K562 (cell line): ENCODE data around the gene VENTX. TPM values are rescaled to one million over a fixed set of nuclear protein-coding genes. Genes with fewer than 3 reads are reported as not detected.

Experiments
- ATAC-seq: fragments of 200-7000 bp; cut with Tn5 transposase; 3 replicates; pipeline ENCODE4 v1.9.1; 2020; ENCODE audit warnings: moderate library complexity
- BruUV-seq: library from RNA; stranded (reverse); fragments of 400-500 nt; replicated peaks from 2 replicates; lab custom pipeline; 2021; lab: Mats Ljungman, UMichigan
- CTCF ChIA-PET: fragments of 300-600 bp; formaldehyde crosslinking; extraction: SDS; loops from one replicate; lab custom pipeline; 2021; ENCODE audit warnings: low intra/inter-chr PET ratio; lab: Yijun Ruan, JAX
- POLR2A ChIA-PET: fragments of 300-600, 350-650 bp; sonication (Branson Sonifier 250); formaldehyde crosslinking; extraction: SDS; loops from one replicate; lab custom pipeline; 2021; ENCODE audit warnings: antibody characterized with exemption, inconsistent platforms; lab: Yijun Ruan, JAX
- DNase-seq, 4 experiments: peaks; one replicate each; pipeline versions ENCODE4 v3.0.0 to v3.0.0-alpha.2; 2011 to 2018; ENCODE audit warnings: low spot score in 3 of 4, mixed read lengths in 3 of 4; ENCODE audit errors: extremely low read depth in 1 of 4
- FAIRE-seq: peaks from 2 replicates; lab custom pipeline; 2011; peaks lifted over from hg19 to GRCh38; lab: Jason Lieb, UNC
- H2AFZ ChIP-seq: 2 replicates; pipeline ENCODE4 v1.6.0; 2011; ENCODE audit warnings: low read depth, low read length, control low read depth, inconsistent platforms
- H3K27ac ChIP-seq: fragments of 200-600 bp; 3 replicates; pipeline ENCODE4 v1.8.0; 2011; ENCODE audit warnings: low read depth, mild to moderate bottlenecking, control low read depth, inconsistent platforms, low read length, moderate library complexity, mixed read lengths; ENCODE audit errors: extremely low read depth
- H3K27me3 ChIP-seq, 2 experiments: fragments of 300-600 bp in 1 of 2; 2 replicates in 1 of 2; 3 replicates in 1 of 2; pipeline versions ENCODE4 v1.6.0 to v1.8.0; 2011; ENCODE audit warnings: inconsistent platforms in 2 of 2, low read length in 2 of 2, mild to moderate bottlenecking in 1 of 2, mixed read lengths in 1 of 2, moderate library complexity in 1 of 2; ENCODE audit not compliant: control insufficient read depth in 2 of 2, insufficient read depth in 2 of 2
- H3K36me3 ChIP-seq: fragments of 300-600 bp; 3 replicates; pipeline ENCODE4 v1.8.0; 2011; ENCODE audit warnings: mild to moderate bottlenecking, low read length, inconsistent platforms; ENCODE audit not compliant: control insufficient read depth, insufficient read depth
- H3K4me1 ChIP-seq, 2 experiments: fragments of 200-600 bp in 1 of 2; replicated peaks in 1 of 2; 2 replicates in 1 of 2; 3 replicates in 1 of 2; pipeline versions ENCODE4 v1.5.1 to v1.8.0; 2011; ENCODE audit warnings: inconsistent platforms in 2 of 2, low read length in 2 of 2, mild to moderate bottlenecking in 1 of 2, mixed read lengths in 1 of 2, moderate library complexity in 1 of 2; ENCODE audit not compliant: control insufficient read depth in 2 of 2, insufficient read depth in 2 of 2
- H3K4me2 ChIP-seq: 2 replicates; pipeline ENCODE4 v1.6.1; 2011; ENCODE audit warnings: low read length, control low read depth, inconsistent platforms, mixed read lengths; ENCODE audit not compliant: insufficient read depth
- H3K4me3 ChIP-seq: fragments of 200-600 bp; sonication (generic), shearing (Covaris generic); 2 replicates; pipeline ENCODE4 v1.5.1; 2016; ENCODE audit warnings: control low read depth, inconsistent platforms
- H3K79me2 ChIP-seq: fragments of 200-600 bp; 3 replicates; pipeline ENCODE4 v1.8.0; 2011; ENCODE audit warnings: low read length, inconsistent platforms; ENCODE audit not compliant: control insufficient read depth, insufficient read depth
- H3K9ac ChIP-seq, 2 experiments: 2 replicates each; pipeline versions ENCODE4 v1.6.0 to v1.6.1; 2011; ENCODE audit warnings: low read depth in 2 of 2, low read length in 2 of 2, control low read depth in 1 of 2, inconsistent platforms in 1 of 2, mild to moderate bottlenecking in 1 of 2, mixed read lengths in 1 of 2; ENCODE audit not compliant: insufficient read depth in 1 of 2
- H3K9me1 ChIP-seq: one replicate; pipeline ENCODE4 v1.6.0; 2011; ENCODE audit warnings: inconsistent platforms, mild to moderate bottlenecking, low read length, moderate library complexity; ENCODE audit not compliant: control insufficient read depth, insufficient read depth
- H3K9me3 ChIP-seq: replicated peaks from 2 replicates; pipeline ENCODE4 v1.5.1; 2011; ENCODE audit warnings: low read depth, low read length, inconsistent platforms; ENCODE audit not compliant: control insufficient read depth, insufficient read depth
- H4K20me1 ChIP-seq: replicated peaks from 2 replicates; pipeline ENCODE4 v1.6.1; 2011; ENCODE audit warnings: low read length, inconsistent platforms, mixed read lengths; ENCODE audit not compliant: control insufficient read depth, insufficient read depth
- L3MBTL2 ChIP-seq: fragments of 450-650 bp; IDR thresholded peaks from 2 replicates; pipeline ENCODE4 v1.6.1; 2016; ENCODE audit warnings: mild to moderate bottlenecking, moderate library complexity
- MCM2 ChIP-seq: fragments of 450-650 bp; IDR thresholded peaks from 2 replicates; pipeline ENCODE4 v1.6.1; 2017; ENCODE audit warnings: low read depth, mild to moderate bottlenecking
- POLR2AphosphoS5 ChIP-seq: IDR thresholded peaks from 2 replicates; pipeline ENCODE4 v1.6.1; 2011; ENCODE audit warnings: mild to moderate bottlenecking, low read depth, low read length, moderate library complexity; ENCODE audit not compliant: control insufficient read depth, insufficient read depth
- RNF2 ChIP-seq: sonication (generic); IDR thresholded peaks from 2 replicates; pipeline ENCODE4 v1.6.1; 2016
- SMARCC2 ChIP-seq: fragments of 450-650 bp; IDR thresholded peaks from 2 replicates; pipeline ENCODE4 v1.6.1; 2017; ENCODE audit warnings: antibody characterized with exemption, moderate library complexity, mild to moderate bottlenecking, low read depth
- TAF15 ChIP-seq: fragments of 200-400 bp; formaldehyde crosslinking; IDR thresholded peaks from 2 replicates; pipeline ENCODE4 v1.6.1; 2017; ENCODE audit warnings: mild to moderate bottlenecking, low read depth, low read length, moderate library complexity
- ZNF133 ChIP-seq: fragments of 250-450 bp; sonication (Bioruptor Pico); IDR thresholded peaks from 2 replicates; pipeline ENCODE4 v1.4.0; 2020; ENCODE audit warnings: mild to moderate bottlenecking
- ZNF24 ChIP-seq: fragments of 450-650 bp; IDR thresholded peaks from 2 replicates; pipeline ENCODE4 v1.6.1; 2016
- ZNF75A ChIP-seq: fragments of 450-650 bp; formaldehyde crosslinking; IDR thresholded peaks from 2 replicates; pipeline ENCODE4 v1.4.0; 2020; ENCODE audit warnings: mild to moderate bottlenecking
- WGBS: fragments of 100-300 bp; shearing (Covaris generic); methylation state at CpG from one replicate; pipeline ENCODE4 v1.1.6; 2016; ENCODE audit warnings: low coverage, mixed read lengths; ENCODE audit not compliant: insufficient coverage; ENCODE audit errors: missing lambda C conversion rate; 5-methylcytosine and 5-hydroxymethylcytosine counted together
- in situ Hi-C: fragments of 300-500 bp; cut with MboI; formaldehyde crosslinking; loops from 4 replicates; pipeline ENCODE4 v1.15.0; 2018; ENCODE audit warnings: inconsistent platforms, mixed read lengths
- intact Hi-C: fragments of 100-400 bp; cut with micrococcal nuclease; formaldehyde crosslinking; loops from 2 replicates; pipeline ENCODE4 v1.14.2; 2022
- polyA plus RNA-seq, 8 experiments: library from polyadenylated mRNA; depleted of rRNA in 4 of 8; stranded (reverse) in 5 of 8; unstranded in 3 of 8; fragments of >200 nt; fragmentation: Nextera tagmentation in 2 of 8; fragmentation: Illumina TruSeq in 1 of 8; extraction: Ambion mirVana in 2 of 8; extraction: Trizol in 1 of 8; gene quantifications; 2 replicates each; pipeline versions ENCODE4 v1.2.1 to v1.2.3, GENCODE V29; 2011 to 2014; ENCODE audit warnings: inconsistent platforms in 1 of 8, missing spikeins in 1 of 8
- total RNA-seq, 7 experiments: library from RNA; depleted of rRNA in 6 of 7; stranded (reverse); fragments of >200 nt in 6 of 7; fragmentation: Illumina TruSeq in 2 of 7; extraction: Trizol in 2 of 7; gene quantifications; 2 replicates each; pipeline versions ENCODE4 v1.2.1 to v1.2.3, GENCODE V29; 2011 to 2021; ENCODE audit warnings: low replicate concordance in 1 of 7
- TF ChIP-seq, protein P1 (sequence below): fragments of 250-450 bp; sonication (Bioruptor Pico); IDR thresholded peaks from 2 replicates; pipeline ENCODE4 v1.5.0; 2020; ENCODE audit warnings: mild to moderate bottlenecking

The VENTX gene
- total and polyA plus RNA-seq, 9 of the 15 experiments (the other 6 are each of a cell fraction or from before 2014, with no cell fraction given): 0.07 to 0.70 (median 0.20) TPM; not detected in 1

GRCh38 chr10:133187906-133188681 lies 49.6 kb upstream of the VENTX start:
- Histone ChIP-seq H3K79me2 (no peaks in the 10 kb centered on the region), H3K4me1 (peaks cover 0 to 23% of the 10 kb centered on the region in 2 experiments; a peak in 2 of 5 replicates), H2AFZ (no peak overlapping the region), H3K9me1 (no peaks in the 10 kb centered on the region), H3K36me3 (no peaks in the 10 kb centered on the region), H3K4me3 (no peak overlapping the region), H3K27ac (no peak overlapping the region), H4K20me1 (peaks cover 3% of the 10 kb centered on the region; the same call in 1 of the 2 replicates), H3K9me3 (no peaks in the 10 kb centered on the region), H3K9ac (no peak overlapping the region), H3K27me3 (peaks cover 2 to 41% of the 10 kb centered on the region in 2 experiments; a peak in 4 of 5 replicates), H3K4me2 (no peak overlapping the region)
- in situ Hi-C loops: no loop called here
- ATAC-seq: no peak
- POLR2A ChIA-PET: no interaction called here
- DNase-seq: no peak
- intact Hi-C loops: no loop called here
- TF ChIP-seq ZNF133 (CRISPR knock-in tag): no peak
- TF ChIP-seq L3MBTL2: no peak
- no peak for FAIRE-seq
- no TSS peak for BruUV-seq
- WGBS: 3% methylated on average over 19 of the region's 38 CpGs
- CTCF ChIA-PET: no interaction called here

- ATAC-seq (no peak), DNase-seq (no peak), FAIRE-seq (no peak)
- Histone ChIP-seq H3K79me2 (no peaks in the 10 kb centered on the region), H2AFZ (no peak overlapping the region), H3K27me3 (peaks cover 5 to 41% of the 10 kb centered on the region in 2 experiments; a peak in 4 of 5 replicates), H3K9ac (no peak overlapping the region), H4K20me1 (peaks cover 3% of the 10 kb centered on the region; the same call in 1 of the 2 replicates), H3K9me1 (no peaks in the 10 kb centered on the region), H3K36me3 (no peaks in the 10 kb centered on the region), H3K27ac (no peak overlapping the region), H3K4me1 (peaks cover 0 to 23% of the 10 kb centered on the region in 2 experiments; a peak in 2 of 5 replicates), H3K9me3 (no peaks in the 10 kb centered on the region), H3K4me3 (no peak overlapping the region), H3K4me2 (no peak overlapping the region)
- in situ Hi-C loops (no loop called here), intact Hi-C loops (no loop called here)
- no TSS peak for BruUV-seq
- TF ChIP-seq ZNF24: no peak
- no peak for TF ChIP-seq TAF15
- TF ChIP-seq MCM2: no peak
- no peak for TF ChIP-seq POLR2AphosphoS5
- TF ChIP-seq RNF2: no peak
- TF ChIP-seq, protein P1, sequence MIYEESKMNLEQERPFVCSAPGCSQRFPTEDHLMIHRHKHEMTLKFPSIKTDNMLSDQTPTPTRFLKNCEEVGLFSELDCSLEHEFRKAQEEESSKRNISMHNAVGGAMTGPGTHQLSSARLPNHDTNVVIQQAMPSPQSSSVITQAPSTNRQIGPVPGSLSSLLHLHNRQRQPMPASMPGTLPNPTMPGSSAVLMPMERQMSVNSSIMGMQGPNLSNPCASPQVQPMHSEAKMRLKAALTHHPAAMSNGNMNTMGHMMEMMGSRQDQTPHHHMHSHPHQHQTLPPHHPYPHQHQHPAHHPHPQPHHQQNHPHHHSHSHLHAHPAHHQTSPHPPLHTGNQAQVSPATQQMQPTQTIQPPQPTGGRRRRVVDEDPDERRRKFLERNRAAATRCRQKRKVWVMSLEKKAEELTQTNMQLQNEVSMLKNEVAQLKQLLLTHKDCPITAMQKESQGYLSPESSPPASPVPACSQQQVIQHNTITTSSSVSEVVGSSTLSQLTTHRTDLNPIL: no peak
- TF ChIP-seq ZNF75A: no peak
- no peak for TF ChIP-seq SMARCC2
- ChIA-PET POLR2A (no interaction called here), CTCF (no interaction called here)
- 24% methylated on average over 14 of the region's 22 CpGs for WGBS
Measured at GRCh38 chr10:133189256-133189655, 48.4 kb upstream of the VENTX start.
